Epithelial cell of prostate (primary cell): ENCODE data around the gene PKD1.
A peak's percentile ranks its signal among the peaks of the same experiment; 100 is the strongest.

ENCODE experiments used
- DNase-seq: peaks from one replicate; pipeline ENCODE4 v3.0.0-alpha.2; 2011; ENCODE audit warnings: low read depth, low spot score
- H3K27ac ChIP-seq: fragments of 450-650 bp; 2 replicates; pipeline ENCODE4 v1.5.1; 2017; ENCODE audit warnings: mild to moderate bottlenecking

PKD1 gene

DNA sequence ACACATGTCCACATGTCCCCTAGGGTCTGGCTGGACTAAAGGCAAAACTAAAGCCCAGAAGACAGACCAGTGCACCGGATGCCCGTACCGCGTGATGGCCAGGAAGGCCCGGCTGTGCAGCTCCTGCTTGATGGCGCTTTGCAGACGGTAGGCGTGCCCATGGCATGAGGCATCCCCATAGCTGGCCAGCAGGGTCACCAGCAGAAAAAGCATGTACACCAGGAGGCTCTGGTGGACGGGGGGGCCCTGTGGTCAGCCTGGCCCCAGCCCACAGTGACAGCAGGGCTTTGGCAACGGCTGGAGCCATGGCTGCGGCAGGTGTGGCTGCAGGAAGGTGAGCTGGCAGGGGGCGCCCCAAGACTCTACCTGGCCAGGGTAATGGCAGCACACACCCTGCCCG, 42.8 kb downstream of the PKD1 start:
- H3K27ac ChIP-seq: no peak overlapping the region
- DNase-seq: no peak

DNA sequence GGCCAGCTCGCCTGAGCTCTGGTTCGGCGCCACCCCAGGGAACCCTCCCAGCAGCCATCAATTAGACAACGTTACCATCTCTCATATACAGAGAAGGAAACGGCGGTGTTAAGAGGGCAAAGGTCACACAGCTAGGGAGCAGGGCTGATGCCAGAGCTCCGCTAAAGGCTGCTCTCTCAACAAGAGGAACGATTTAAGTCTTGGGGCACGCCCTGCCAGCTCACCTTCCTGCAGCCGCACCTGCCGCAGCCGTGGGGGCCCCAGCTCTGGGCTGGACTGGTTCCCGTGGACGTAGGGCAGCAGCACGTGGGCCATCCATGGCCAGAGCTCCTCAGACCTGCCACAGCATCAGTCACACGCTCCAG, 43.5 kb downstream of the PKD1 start:
- no peak overlapping the region for H3K27ac ChIP-seq

DNA sequence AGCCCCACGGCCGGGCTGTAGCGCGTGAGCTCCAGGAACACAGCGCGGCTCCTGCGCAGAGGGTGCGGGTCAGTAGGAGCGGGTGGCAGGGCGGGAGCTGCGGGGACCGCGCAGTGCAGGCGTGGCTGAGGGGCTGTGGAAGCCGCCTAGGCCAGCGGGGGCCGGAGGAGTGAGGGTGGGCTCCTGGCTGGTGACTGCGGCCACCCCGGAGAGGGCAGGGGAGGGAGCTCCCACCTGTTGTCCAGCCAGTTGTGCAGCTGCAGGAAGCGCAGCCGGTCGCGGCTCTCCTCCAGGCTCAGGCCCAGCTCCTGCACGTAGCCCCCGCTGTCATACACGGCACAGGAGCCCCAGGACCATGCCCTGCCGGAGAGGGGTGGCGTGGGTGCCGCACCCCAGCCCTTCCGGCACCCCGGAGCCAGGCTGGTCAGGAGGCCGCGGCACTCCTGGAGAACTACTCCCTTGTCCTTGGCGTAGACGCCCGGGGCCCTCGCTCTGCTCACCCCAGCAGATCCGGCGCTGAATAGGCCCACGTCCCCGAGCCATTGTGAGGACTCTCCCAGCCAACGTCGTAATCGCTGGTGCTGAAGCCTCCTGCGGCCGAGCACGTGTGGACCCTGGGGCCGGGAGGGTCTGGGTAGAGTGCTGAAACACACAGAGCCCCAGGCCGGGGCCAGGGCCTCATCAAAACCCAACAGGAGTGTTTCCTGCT, 44.0 kb downstream of the PKD1 start:
- no peak overlapping the region for H3K27ac ChIP-seq
- no peak for DNase-seq

More for the DNA sequence above, 43.5 kb downstream of the PKD1 start:
- no peak for DNase-seq

DNA sequence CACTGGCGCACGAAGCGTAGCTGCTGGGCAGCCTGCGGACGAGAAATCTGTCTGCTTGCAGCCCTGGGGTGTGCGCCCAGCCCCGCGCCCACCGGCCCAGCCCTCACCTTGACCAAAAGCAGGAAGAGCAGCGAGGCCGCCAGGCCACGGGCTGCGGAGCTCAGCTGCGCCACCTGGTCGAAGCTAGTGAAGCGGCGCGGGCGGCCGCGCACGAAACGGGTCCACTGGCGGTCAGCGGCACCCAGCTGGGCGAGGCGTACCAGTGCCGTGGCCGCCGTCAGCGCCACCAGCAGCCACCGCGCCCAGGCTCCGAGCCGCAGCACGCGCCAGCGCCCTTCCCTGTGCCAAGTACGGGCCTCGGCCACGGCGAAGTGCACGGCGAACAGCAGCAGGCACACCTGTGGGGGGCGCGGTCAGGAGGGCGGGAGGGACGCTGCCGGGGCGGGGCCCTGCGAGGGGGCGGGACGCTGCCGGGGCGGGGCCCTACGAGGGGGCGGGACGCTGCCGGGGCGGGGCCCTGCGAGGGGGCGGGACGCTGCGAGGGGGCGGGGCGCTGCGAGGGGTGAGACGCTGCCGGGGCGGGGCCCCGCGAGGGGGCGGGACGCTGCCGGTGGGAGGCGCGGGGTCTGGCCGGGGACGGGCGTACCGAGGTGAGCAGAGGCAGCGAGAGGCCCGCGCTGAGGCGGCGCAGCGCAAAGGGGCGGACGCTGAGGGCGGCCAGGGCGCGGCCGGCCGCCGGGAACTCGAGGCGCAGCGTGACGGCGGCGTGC, 44.7 kb downstream of the PKD1 start:
- no peak for DNase-seq
- no peak overlapping the region for H3K27ac ChIP-seq

DNA sequence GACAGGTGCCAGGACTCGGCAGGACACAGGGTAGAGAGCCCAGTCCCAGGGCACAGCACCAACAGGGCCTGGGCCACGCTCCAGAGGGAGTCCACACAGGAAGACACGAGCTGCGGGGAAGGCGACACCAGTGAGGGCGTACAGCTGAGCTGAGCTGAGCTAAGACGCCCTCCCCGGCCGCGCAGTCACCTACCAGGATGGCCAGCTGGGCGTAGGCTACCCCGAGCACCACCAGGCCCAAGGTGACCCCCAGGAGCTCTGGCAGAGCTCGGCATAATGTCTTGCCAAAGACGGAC, 45.3 kb downstream of the PKD1 start:
- no peak for DNase-seq
- H3K27ac ChIP-seq: no peak overlapping the region

DNA sequence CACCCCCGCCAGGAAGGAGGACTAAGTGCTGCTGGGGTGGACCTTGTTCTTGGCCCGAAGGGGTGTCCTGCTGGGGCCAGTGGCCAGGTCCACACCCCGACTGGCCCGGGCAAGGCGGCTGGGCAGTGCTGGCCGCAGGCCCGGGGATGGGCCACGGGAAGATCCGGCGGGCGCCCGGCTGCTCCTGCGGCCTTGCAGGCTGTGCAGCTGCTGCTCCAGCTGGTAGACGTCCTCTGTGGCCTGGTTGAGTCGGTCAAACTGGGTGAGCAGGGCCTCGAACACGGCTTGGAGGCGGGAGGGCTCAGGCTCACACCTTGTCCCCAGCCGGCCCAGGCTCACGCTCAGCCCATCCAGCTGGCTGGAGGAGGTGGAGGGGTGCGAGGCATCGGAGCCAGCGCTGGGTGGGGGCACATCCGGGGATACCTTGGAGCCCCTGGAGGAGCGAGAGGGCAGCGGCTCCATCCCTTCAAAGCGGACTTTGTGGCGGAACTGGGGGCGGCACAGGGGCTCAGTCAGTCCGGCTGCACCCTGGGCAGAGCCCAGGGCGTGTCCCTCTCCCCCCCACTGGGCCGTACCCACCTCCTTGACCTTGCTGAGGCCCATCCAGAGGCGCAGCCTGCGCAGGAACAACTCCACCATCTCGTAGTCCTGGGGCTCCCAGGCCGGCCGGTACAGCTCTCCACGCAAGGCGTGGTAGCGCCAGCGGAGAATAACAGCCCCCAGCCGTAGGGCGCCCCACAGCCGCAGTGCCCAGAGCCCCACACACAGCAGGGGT, 45.8 kb downstream of the PKD1 start:
- no peak overlapping the region for H3K27ac ChIP-seq
- no peak for DNase-seq

DNA sequence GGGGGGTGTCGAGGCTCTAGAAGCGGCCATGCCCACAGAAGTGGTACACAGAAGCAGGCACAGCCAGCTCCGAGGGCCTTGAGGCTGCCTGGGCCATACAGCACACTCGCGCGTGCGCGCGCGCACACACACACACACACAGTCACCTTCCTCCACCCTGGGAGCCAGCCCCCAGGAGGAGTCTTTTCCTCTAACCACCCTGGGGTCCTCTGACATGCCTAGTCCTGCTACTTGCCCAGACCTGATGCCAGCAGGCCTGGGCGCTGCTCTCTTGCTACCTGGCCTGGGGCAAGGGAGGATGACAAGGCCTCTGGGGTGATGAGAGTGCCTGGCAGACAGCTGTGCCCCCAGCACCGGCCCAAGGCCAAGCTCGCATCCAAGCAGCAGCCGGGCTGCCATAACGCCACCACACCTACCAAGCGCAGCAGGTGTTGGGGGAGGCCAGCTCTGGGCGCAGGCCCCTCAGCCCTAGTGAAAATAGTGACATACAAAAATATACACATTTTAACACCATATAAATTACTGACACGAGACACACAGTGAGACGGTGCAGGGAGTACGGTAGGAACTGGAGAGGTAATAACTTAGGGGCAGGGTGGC, 46.8 kb downstream of the PKD1 start:
- peak; percentile 52 for DNase-seq
- H3K27ac ChIP-seq: no peak overlapping the region

DNA sequence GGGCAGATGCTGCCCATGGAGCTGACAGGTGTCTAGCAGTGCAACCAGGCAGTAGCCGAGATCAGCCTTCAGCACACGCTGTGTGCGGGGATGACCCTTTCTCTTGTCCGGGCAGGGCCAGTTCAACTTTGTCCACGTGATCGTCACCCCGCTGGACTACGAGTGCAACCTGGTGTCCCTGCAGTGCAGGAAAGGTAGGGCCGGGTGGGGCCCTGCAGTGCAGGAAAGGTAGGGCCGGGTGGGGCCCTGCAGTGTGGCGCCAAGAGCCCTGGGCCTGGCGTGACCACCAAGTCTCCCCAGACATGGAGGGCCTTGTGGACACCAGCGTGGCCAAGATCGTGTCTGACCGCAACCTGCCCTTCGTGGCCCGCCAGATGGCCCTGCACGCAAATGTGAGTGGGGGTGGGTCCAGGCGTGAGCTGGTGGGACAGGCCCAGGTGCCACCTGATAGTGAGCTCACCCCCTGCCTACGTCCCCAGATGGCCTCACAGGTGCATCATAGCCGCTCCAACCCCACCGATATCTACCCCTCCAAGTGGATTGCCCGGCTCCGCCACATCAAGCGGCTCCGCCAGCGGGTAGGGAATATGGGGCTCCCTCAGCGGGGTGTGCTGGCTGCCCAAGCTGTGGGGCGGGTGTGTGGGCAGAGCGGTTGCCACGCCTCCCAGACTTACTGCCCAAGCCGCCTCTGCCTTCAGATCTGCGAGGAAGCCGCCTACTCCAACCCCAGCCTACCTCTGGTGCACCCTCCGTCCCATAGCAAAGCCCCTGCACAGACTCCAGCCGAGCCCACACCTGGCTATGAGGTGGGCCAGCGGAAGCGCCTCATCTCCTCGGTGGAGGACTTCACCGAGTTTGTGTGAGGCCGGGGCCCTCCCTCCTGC, 47.7 kb downstream of the PKD1 start:
- H3K27ac ChIP-seq: no peak overlapping the region
- DNase-seq: no peak

DNA sequence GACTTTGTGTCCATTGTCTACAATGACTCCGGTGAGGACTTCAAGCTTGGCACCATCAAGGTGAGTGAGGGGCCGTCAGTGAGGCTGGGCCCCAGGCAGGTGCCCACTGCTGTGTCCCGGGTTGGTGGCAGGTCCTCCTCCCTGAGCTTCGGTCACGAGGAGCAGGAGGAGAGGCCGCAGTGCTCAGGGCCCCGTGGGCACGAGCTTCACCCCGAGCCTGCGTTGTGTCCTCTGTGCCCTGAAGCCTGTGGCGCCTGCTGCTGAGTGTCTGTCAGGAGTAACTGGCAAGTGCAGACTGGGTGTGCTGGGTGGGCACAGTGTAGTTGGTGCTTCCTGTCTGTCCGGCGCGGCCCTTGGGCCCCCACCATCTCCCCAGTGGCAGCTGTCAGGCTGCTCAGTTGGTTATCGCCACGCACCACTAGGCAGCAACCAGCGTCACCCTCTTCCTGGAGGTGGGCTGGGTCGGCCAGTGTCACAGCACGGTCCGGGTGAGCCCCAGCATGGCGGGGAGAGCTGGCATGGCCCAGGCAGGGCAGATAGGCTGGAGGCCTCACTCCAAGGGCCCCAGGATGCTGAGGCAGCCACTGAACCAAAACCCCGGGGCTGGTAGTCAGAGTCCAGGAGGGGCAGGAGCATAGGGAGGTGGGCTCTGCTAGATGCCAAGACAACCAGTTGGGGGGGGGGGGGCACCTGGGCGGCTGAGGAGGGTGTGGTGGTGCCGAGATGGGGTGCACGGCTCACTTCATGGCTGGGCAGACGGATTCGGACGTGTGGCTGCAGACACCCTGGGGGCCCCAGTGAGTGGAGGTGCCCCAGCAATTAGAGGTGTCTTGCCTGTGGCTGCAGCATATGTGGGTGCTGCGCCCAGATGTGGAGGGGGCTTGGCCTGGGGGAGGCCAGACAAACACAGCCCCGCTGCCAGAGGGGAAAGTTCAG, 48.6 kb downstream of the PKD1 start:
- H3K27ac ChIP-seq: no peak overlapping the region
- DNase-seq: no peak

DNA sequence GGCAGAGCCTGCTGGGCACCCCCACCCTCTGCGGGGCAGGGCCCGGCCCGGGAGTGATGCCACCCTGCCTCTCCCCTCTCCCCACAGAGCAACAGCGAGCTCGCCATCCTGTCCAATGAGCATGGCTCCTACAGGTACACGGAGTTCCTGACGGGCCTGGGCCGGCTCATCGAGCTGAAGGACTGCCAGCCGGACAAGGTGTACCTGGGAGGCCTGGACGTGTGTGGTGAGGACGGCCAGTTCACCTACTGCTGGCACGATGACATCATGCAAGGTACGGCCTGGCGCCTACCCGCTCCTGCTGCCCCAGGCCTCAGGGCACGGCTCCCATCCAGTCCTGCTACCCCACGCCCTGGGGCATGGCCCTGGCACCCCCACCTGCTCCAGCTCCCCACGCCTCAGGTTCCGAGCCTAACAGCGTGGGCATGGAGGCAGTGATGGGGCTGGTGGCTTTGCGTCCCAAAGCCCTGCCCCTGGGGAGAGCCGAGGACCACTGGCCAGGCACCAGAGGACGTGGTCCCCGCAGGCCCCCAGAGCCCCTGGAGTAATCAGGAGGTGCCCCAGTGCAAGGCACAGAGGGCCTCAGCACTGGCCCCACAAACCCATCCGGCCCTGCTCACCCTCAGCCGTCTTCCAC, 49.5 kb downstream of the PKD1 start:
- H3K27ac ChIP-seq: no peak overlapping the region
- DNase-seq: no peak

DNA sequence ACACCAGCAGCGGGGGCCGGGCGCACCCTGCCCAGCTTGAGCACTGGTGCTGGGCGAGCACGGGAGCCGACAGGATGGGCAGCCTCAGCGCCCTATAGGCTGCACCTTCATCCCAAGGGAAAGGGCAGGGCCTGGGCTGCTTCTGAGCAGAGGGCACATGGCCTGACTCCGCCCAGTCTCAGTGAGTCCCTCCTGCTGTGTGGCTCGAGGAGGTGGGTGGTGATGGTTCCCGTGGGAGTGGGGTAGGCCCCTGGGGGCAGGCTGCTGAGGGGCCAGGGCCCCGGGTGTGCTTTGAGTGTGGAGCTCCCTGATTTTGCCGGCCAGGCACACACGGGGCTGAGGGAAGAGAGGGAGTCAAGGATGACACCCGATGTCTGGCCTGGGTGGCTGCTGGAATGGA, 50.0 kb downstream of the PKD1 start:
- no peak overlapping the region for H3K27ac ChIP-seq
- DNase-seq: no peak

DNA sequence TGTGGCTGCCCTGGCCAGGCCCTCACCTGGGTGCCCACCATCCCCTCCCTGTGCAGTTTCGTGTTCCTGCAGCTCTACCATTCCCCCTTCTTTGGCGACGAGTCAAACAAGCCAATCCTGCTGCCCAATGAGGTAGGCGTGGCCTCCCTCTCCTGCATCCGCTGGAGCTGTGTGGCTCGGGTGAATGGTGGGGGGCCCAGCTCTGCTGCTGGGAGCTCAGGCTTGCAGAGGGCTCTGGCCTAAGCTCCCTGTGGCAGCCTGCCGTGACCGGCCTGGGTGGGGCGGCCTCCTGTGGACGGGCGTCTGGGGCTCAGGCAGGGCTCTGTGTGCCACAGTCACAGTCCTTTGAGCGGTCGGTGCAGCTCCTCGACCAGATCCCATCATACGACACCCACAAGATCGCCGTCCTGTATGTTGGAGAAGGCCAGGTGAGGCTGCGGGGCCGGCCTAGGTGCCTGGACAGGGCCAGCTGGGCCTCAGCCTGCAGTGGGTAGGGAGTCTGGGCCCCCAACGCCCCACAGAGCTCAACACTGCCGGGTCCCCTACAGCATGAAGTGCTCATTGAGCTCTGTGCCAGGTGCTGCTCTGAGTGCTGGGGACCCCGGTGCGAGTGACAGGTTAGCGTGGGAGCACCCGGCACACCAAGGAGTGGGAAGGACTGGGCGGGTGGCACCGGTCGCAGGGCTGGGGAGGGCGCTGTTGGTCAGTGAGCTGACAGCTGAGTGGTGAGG, 50.6 kb downstream of the PKD1 start:
- H3K27ac ChIP-seq: no peak overlapping the region
- DNase-seq: no peak

DNA sequence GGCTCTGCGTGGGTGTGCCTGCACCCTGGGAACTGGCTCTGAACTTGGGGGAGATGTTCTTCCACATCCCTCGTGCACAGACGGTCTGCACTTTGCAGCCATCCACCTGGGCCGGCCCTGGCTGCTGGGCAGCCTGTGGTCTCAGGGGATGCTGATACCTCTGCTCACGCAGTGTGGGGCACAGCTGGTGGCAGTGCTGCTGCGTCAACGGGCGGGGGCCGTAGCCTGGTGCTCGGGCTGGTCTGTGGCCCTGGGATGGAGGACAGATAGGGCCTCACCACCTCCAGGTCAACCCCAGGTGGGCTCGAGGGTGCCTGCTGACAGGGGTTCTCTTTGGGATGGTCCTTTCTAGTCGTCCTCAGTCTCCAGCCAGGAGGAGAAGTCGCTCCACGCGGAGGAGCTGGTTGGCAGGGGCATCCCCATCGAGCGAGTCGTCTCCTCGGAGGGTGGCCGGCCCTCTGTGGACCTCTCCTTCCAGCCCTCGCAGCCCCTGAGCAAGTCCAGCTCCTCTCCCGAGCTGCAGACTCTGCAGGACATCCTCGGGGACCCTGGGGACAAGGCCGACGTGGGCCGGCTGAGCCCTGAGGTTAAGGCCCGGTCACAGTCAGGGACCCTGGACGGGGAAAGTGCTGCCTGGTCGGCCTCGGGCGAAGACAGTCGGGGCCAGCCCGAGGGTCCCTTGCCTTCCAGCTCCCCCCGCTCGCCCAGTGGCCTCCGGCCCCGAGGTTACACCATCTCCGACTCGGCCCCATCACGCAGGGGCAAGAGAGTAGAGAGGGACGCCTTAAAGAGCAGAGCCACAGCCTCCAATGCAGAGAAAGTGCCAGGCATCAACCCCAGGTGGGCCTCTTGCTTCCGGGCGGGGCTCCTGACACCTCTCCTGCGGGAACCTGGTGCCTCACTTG, 51.6 kb downstream of the PKD1 start:
- H3K27ac ChIP-seq: no peak overlapping the region
- DNase-seq: no peak

DNA sequence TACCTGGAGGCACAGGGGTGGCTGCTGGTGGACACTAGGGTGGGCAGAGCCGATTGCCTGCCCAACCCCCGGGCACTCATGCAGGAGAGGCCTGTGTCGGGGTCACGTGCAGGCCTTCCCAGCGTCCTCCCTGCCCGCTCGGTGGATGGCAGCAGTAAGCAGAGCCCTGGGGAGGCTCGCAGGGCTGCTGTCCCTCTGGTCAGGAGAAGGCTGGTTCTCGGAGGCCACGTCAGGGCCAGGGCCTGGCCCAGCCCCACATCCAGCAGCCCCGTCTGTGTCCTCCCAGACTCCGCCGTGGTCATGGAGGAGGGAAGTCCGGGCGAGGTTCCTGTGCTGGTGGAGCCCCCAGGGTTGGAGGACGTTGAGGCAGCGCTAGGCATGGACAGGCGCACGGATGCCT, 52.3 kb downstream of the PKD1 start:
- H3K27ac ChIP-seq: no peak overlapping the region
- no peak for DNase-seq

DNA sequence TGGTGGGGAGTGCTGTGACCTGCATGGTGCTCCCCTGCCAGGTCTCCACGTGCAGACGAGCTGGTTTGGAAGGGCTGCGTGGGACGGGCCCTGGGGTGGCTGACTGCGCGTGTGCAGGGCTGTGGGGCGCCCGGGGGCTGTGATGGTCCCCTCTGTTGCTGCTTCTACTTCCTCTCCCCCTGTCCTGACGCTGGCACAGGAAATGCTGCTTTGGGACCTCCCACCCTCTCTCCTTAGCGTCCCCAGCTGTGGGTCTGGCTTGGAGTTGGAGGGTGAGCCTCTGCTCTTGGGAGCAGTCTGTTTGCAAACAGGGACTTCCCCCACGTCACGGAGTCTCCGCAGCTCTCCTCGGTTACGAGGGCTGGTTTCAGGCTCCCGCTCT, 52.7 kb downstream of the PKD1 start:
- no peak for DNase-seq
- no peak overlapping the region for H3K27ac ChIP-seq

DNA sequence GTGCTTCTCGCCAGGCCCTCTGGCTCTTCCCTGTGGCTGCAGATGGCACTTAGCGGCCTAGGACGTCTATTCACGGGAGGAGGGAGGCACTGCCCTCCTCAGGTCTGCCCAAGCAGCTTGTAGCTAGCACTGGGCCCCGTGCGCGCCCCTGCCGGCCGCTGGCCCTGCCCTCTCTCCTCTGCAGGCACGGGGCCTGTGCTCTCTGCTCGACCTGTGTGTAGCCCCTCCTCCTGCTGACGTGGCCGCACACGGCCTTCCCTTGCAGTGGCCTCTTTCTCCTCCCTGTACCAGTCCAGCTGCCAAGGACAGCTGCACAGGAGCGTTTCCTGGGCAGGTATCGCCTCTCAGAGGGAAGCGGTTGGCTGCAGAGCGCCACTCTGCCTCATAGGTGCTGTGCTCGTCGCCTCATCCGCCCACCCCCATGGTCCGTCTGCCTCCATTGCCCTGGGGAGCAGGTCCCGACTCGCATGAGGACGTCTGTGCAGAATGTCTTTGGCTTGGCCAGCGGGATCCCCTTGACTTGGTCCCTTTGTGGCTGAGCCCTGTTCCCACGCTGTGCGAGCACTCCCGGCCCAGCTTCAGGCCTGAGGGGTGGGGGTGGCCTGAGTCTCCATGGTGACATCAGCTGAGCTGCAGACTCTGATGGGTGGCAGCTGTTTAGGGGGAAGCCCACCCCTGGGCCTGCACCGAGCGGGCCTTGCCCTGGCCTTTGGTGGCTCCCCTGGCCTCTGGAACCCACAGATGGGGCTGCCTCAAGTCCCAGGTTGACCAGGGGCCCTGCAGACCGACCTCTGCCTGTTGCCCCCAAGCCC, 53.3 kb downstream of the PKD1 start:
- peak; percentile 31 for DNase-seq
- peak overlapping the region; percentile 12 for H3K27ac ChIP-seq
